Colonic mucosa (tissue), 4 donors: Measurements from ENCODE around the gene LLCFC1. TPM values are rescaled to one million over a fixed set of nuclear protein-coding genes. Genes with fewer than 3 reads are reported as not detected.

Experiments
- DNase-seq: peaks from one replicate; pipeline ENCODE4 v3.0.0-alpha.2; 2020
- H3K27ac ChIP-seq: fragments of 200-600 bp; one replicate; pipeline ENCODE4 v1.8.0; 2021
- H3K27me3 ChIP-seq: fragments of 200-600 bp; one replicate; pipeline ENCODE4 v1.8.0; 2021
- H3K36me3 ChIP-seq: fragments of 200-600 bp; one replicate; pipeline ENCODE4 v1.8.0; 2021
- H3K4me1 ChIP-seq: fragments of 200-600 bp; one replicate; pipeline ENCODE4 v1.8.0; 2021; ENCODE audit warnings: mild to moderate bottlenecking
- H3K4me3 ChIP-seq: fragments of 200-600 bp; one replicate; pipeline ENCODE4 v1.8.0; 2021
- H3K9ac ChIP-seq, 2 donors: one replicate each; pipeline ENCODE4 v1.7.0; 2013; ENCODE audit warnings: control low read depth in 2 of 2, low read depth in 2 of 2, low read length in 2 of 2
- H3K9me3 ChIP-seq: fragments of 200-600 bp; one replicate; pipeline ENCODE4 v1.8.0; 2021
- intact Hi-C: fragments of 100-400 bp; cut with DNase I; formaldehyde crosslinking; loops from one replicate; pipeline ENCODE4 v1.14.1; 2022
- total RNA-seq, 2 donors: library from RNA; stranded (reverse); fragmentation: NEBNext Ultra II Directional in 1 of 2; extraction: Animal tissue kit (Norgen Biotek cat#: 25700) in 1 of 2; gene quantifications; one replicate each; pipeline ENCODE4 v1.2.1, GENCODE V29; 2021
- TF ChIP-seq, protein P1 (sequence below): fragments of 200-600 bp; IDR thresholded peaks from one replicate; pipeline ENCODE4 v1.8.0; 2022; ENCODE audit warnings: antibody characterized with exemption, mild to moderate bottlenecking
- donor health status: healthy.
- donor health status: DM: no; HTN: no; CAD: no.
- donor health status: DM: no; HTN: no; CAD: no.

The LLCFC1 gene
- total RNA-seq, 2 donors from 2014 or later = not detected

DNA sequence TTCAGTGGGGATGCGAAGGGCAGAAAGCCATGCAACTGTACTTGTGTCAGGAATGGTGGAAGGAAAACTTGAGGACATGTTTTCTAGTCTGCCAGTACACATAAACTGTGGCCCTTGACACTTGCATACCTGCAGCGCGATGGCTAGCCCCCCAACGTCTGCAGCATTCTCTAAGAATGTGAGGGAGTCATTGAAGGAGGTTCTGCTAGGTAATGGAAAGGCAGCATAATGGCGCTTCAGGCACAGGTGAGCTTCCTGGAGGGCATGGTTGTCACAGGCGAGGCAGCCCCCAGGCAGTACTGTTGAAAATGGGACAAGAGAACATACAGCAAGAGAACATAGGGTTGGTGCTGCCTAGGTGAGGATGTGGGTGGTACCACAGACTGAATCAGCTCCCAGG lies 3.5 kb downstream of the LLCFC1 start:
- Histone ChIP-seq H3K27me3 (no peaks in the 10 kb centered on the region), H3K9ac (no peak overlapping the region), H3K27ac (no peak overlapping the region), H3K36me3 (no peaks in the 10 kb centered on the region), H3K4me3 (no peak overlapping the region), H3K4me1 (no peaks in the 10 kb centered on the region), H3K9me3 (no peaks in the 10 kb centered on the region)
- TF ChIP-seq, protein P1, sequence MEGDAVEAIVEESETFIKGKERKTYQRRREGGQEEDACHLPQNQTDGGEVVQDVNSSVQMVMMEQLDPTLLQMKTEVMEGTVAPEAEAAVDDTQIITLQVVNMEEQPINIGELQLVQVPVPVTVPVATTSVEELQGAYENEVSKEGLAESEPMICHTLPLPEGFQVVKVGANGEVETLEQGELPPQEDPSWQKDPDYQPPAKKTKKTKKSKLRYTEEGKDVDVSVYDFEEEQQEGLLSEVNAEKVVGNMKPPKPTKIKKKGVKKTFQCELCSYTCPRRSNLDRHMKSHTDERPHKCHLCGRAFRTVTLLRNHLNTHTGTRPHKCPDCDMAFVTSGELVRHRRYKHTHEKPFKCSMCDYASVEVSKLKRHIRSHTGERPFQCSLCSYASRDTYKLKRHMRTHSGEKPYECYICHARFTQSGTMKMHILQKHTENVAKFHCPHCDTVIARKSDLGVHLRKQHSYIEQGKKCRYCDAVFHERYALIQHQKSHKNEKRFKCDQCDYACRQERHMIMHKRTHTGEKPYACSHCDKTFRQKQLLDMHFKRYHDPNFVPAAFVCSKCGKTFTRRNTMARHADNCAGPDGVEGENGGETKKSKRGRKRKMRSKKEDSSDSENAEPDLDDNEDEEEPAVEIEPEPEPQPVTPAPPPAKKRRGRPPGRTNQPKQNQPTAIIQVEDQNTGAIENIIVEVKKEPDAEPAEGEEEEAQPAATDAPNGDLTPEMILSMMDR = no peak
- intact Hi-C loops = no loop called here
- no peak for DNase-seq

DNA sequence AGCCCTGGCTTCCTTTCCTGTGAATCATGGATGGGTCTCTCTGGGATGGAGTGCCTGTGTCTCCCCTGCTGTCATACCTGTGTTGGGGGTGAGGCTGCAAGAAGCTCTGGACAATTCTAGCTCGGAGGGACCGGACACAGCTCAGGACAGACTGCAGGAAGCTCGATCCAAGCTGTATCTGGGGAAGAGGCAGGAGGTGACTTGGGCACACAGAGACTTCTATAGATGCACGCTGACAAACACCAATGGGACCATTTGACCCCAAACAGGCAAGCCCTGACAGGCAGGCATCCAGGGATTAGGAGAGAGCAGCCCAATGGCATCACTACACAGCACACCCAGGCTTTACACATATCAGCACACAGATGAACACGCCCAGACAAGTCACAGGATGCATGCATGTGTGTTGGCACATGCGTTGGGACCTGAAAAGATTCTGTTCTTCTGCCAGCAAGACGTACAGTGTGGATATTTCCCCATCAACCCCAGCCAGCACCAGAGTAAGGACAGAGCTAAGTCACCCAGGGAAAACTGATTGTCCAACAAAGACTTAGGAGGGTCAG lies 4.5 kb downstream of the LLCFC1 start:
- Histone ChIP-seq H3K27me3 (no peaks in the 10 kb centered on the region), H3K27ac (no peak overlapping the region), H3K9me3 (no peaks in the 10 kb centered on the region), H3K36me3 (no peaks in the 10 kb centered on the region), H3K9ac (no peak overlapping the region), H3K4me1 (no peaks in the 10 kb centered on the region), H3K4me3 (no peak overlapping the region)
- DNase-seq = no peak
- intact Hi-C loops = no loop called here
- TF ChIP-seq, protein P1 = no peak

DNA sequence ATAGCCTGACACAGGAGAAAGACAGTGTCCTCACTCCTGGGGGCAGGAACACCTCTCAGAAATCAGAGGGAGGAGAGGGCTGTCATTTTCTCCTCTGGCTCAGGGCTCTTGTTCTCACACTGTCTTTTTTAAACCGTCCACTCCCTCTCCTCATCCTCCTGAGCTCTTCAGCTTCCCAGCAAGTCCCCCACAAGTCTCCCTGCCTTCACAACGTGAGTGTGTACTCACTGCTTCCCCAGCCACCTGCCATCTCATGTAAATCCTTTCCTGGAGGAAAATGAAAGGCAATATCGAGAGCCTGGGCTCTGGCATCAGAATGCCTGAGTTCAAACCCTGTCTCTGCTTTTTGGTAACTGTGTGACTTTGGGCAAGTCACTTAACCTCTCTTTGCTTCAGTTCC lies 5.7 kb downstream of the LLCFC1 start:
- TF ChIP-seq, protein P1 = no peak
- Histone ChIP-seq H3K4me1 (no peaks in the 10 kb centered on the region), H3K9me3 (no peaks in the 10 kb centered on the region), H3K27ac (no peak overlapping the region), H3K36me3 (no peaks in the 10 kb centered on the region), H3K27me3 (no peaks in the 10 kb centered on the region), H3K9ac (no peak overlapping the region), H3K4me3 (no peak overlapping the region)
- DNase-seq = no peak
- intact Hi-C loops = no loop called here

DNA sequence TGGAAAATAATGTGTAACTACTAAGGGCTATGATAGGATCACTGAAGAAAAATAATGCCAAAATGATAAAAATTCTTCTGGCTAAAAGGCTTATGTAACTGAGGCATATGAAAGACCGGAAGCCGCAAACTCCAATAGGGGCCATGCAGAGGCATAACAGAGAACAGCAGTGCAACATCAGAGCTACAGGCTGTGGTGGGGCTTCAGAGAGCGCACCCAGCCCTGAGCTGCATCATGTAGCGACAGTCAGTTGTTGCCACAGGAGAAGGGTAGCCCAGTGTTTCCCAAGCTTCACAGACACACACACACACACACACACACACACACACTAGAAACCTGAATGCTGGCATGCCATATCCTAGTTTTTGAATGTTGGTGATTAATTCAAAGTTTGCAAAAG lies 9.3 kb downstream of the LLCFC1 start:
- Histone ChIP-seq H3K27ac (no peak overlapping the region), H3K27me3 (no peaks in the 10 kb centered on the region), H3K36me3 (no peaks in the 10 kb centered on the region), H3K4me3 (no peak overlapping the region), H3K9ac (no peak overlapping the region), H3K9me3 (no peaks in the 10 kb centered on the region), H3K4me1 (no peaks in the 10 kb centered on the region)
- no peak for DNase-seq
- TF ChIP-seq, protein P1 = no peak
- intact Hi-C loops = no loop called here

DNA sequence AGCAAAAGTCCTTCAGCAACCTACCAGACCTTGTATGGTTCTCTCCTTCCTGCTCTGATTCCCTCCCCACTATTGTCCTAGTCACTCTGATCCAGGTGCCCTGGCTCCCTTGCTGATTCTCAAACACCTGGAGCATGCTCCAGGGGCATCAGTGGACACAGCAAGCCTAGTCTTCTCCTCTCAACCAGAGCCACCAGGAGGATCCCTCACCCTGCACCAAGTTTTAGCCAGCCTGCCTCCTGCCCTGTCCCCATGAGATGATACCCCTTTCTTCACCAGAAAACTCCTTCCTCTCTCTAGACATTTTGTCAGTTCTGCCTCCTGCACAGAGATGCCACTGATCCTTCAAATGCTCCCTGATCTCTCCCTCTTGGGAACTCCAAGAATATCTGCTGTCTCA lies 11.0 kb downstream of the LLCFC1 start:
- no peak for DNase-seq
- Histone ChIP-seq H3K4me1 (no peaks in the 10 kb centered on the region), H3K36me3 (no peaks in the 10 kb centered on the region), H3K27ac (no peak overlapping the region), H3K27me3 (no peaks in the 10 kb centered on the region), H3K4me3 (no peak overlapping the region), H3K9ac (no peak overlapping the region), H3K9me3 (no peaks in the 10 kb centered on the region)
- intact Hi-C loops = no loop called here
- TF ChIP-seq, protein P1 = no peak
